Activated CD8-positive, alpha-beta memory T cell treated with anti-CD3 and anti-CD28 coated beads, Interleukin-2, amount 50 U/mL, for 24 hours (primary cell): ENCODE data around the gene CMSS1.

ENCODE experiments used
- DNase-seq: peaks from one replicate; pipeline ENCODE4 v3.0.0-alpha.2; 2020; ENCODE audit errors: extremely low read depth

The CMSS1 gene

GRCh38 chr3:99933971-99934750, 116.5 kb downstream of the CMSS1 start:
- no peak for DNase-seq

- no peak for DNase-seq
Observed at GRCh38 chr3:99934975-99935797, 117.5 kb downstream of the CMSS1 start.

GRCh38 chr3:99938270-99938911, 120.7 kb downstream of the CMSS1 start:
- DNase-seq: no peak

GRCh38 chr3:99939876-99940275, 122.2 kb downstream of the CMSS1 start:
- DNase-seq: no peak

GRCh38 chr3:99940350-99940749, 122.7 kb downstream of the CMSS1 start:
- DNase-seq: no peak

- DNase-seq: no peak
Observed at GRCh38 chr3:99941211-99941610, 123.5 kb downstream of the CMSS1 start.

- DNase-seq: no peak
Observed at GRCh38 chr3:99943931-99944761, 126.5 kb downstream of the CMSS1 start.

- no peak for DNase-seq
Observed at GRCh38 chr3:99945328-99945995, 127.8 kb downstream of the CMSS1 start.

GRCh38 chr3:99947356-99947755, 129.7 kb downstream of the CMSS1 start:
- no peak for DNase-seq

- DNase-seq: no peak
Observed at GRCh38 chr3:99948467-99949089, 130.9 kb downstream of the CMSS1 start.

GRCh38 chr3:99949956-99950670, 132.5 kb downstream of the CMSS1 start:
- DNase-seq: no peak

GRCh38 chr3:99950921-99951320, 133.3 kb downstream of the CMSS1 start:
- DNase-seq: no peak

- DNase-seq: no peak
Observed at GRCh38 chr3:99951701-99952100, 134.0 kb downstream of the CMSS1 start.

- DNase-seq: no peak
Observed at GRCh38 chr3:99952306-99952705, 134.6 kb downstream of the CMSS1 start.

- no peak for DNase-seq
Observed at GRCh38 chr3:99953596-99953995, 135.9 kb downstream of the CMSS1 start.

GRCh38 chr3:99954914-99955644, 137.4 kb downstream of the CMSS1 start:
- no peak for DNase-seq

- DNase-seq: no peak
Observed at GRCh38 chr3:99955773-99956562, 138.3 kb downstream of the CMSS1 start.

GRCh38 chr3:99957151-99957796, 139.6 kb downstream of the CMSS1 start:
- no peak for DNase-seq
